Right lobe of liver (tissue), 6 donors: ENCODE measurements around the gene RNPS1. TPM values are rescaled to one million over a fixed set of nuclear protein-coding genes. Genes with fewer than 3 reads are reported as not detected.

Experiments used
- ATAC-seq, 4 donors: fragments of 200-7000 bp; cut with Tn5 transposase; one replicate each; pipeline ENCODE4 v1.9.1; 2020; ENCODE audit warnings: mild to moderate bottlenecking in 4 of 4, moderate library complexity in 4 of 4
- DNase-seq, 3 donors: peaks; one replicate each; pipeline ENCODE4 v3.0.0-alpha.2; 2020
- H3K27ac ChIP-seq, 3 donors: fragments of 200-600 bp; one replicate each; pipeline ENCODE4 v1.8.0; 2022
- H3K27me3 ChIP-seq, 2 donors: fragments of 200-600 bp; one replicate each; pipeline ENCODE4 v1.8.0; 2022
- H3K36me3 ChIP-seq, 4 donors: fragments of 200-600 bp; sonication (generic) in 1 of 4; one replicate each; pipeline versions ENCODE4 v1.5.1 to v1.8.0; 2017 to 2022; ENCODE audit warnings: control low read depth in 1 of 4
- H3K4me1 ChIP-seq, 4 donors: fragments of 200-600 bp; sonication (generic) in 1 of 4; one replicate each; pipeline versions ENCODE4 v1.5.1 to v1.8.0; 2017 to 2022; ENCODE audit warnings: control low read depth in 1 of 4
- H3K4me3 ChIP-seq, 3 donors: fragments of 200-600 bp; one replicate each; pipeline ENCODE4 v1.8.0; 2022
- H3K9me3 ChIP-seq, 4 donors: fragments of 200-600 bp; sonication (generic) in 1 of 4; one replicate each; pipeline versions ENCODE4 v1.5.1 to v1.8.0; 2017 to 2022; ENCODE audit warnings: control low read depth in 1 of 4
- CTCF ChIP-seq, 4 donors: fragments of 200-600 bp in 3 of 4; fragments of 450-650 bp in 1 of 4; IDR thresholded peaks; one replicate each; pipeline versions ENCODE4 v1.5.1 to v1.8.0; 2016 to 2022; ENCODE audit warnings: antibody characterized with exemption in 4 of 4, mild to moderate bottlenecking in 2 of 4
- POLR2A ChIP-seq: fragments of 450-650 bp; IDR thresholded peaks from one replicate; pipeline ENCODE4 v1.6.1; 2017; ENCODE audit warnings: antibody characterized with exemption, mild to moderate bottlenecking
- WGBS: methylation state at CpG from one replicate; pipeline ENCODE4 v1.1.6; 2018; ENCODE audit warnings: low coverage, low lambda C conversion rate; ENCODE audit not compliant: insufficient coverage; ENCODE audit errors: missing lambda C conversion rate; 5-methylcytosine and 5-hydroxymethylcytosine counted together
- intact Hi-C, 2 donors: fragments of 100-400 bp; cut with DNase I; formaldehyde crosslinking; loops; one replicate each; pipeline versions ENCODE4 v1.11.2 to v1.14.1; 2022
- microRNA counts: library from miRNA; unstranded; fragments of <30 nt; microRNA quantifications from one replicate; lab custom pipeline; 2016
- microRNA-seq, 2 donors: library from miRNA; unstranded; fragments of <30 nt; microRNA quantifications; one replicate each; pipeline ENCODE4, GENCODE V29; 2019 to 2020
- small RNA-seq, 2 experiments: library from RNA; depleted of rRNA; stranded (forward); fragments of <200 nt; gene quantifications; one replicate each; pipeline ENCODE3, GENCODE V24; 2016
- total RNA-seq, 6 experiments: library from RNA; depleted of rRNA in 2 of 6; stranded (reverse); fragments of >200 nt in 2 of 6; fragmentation: NEBNext Ultra II Directional in 3 of 6; extraction: Animal tissue kit (Norgen Biotek cat#: 25700) in 3 of 6; gene quantifications; one replicate each; pipeline versions ENCODE4 v1.1.0 to v1.2.4, GENCODE V29; 2016 to 2023
- donor health status: DM: no; HTN: yes; CAD: no.
- donor health status: DM: no; HTN: no; CAD: no.
- donor health status: DM: no; HTN: no; CAD: no.
- donor health status: DM: no; HTN: yes; CAD: no.
- donor health status: DM: no; HTN: yes; CAD: no.

The RNPS1 gene
- total RNA-seq, 6 experiments from 2014 or later = 29.0 to 61.9 (median 38.9) TPM

GRCh38 chr16:2205967-2206313, 62.0 kb downstream of the RNPS1 start:
- no CpG with 5 or more reads among the region's 16 CpGs for WGBS
- H3K4me3 ChIP-seq = peak overlapping the region; percentile 74 to 99 (median 98)
- TF ChIP-seq POLR2A = no peak
- TF ChIP-seq CTCF (IDR thresholded peaks at IDR 0.05) = no peak
- H3K9me3 ChIP-seq = no peaks in the 10 kb centered on the region
- ATAC-seq (peak in 3 of 4 donors; percentile 9 to 32 (median 11)), DNase-seq (peak in 1 of 3 donors; percentile 50)
- intact Hi-C loops = no loop called here
- H3K27me3 ChIP-seq = no peaks in the 10 kb centered on the region
- H3K4me1 ChIP-seq = peaks cover 0 to 18% (median 6%) of the 10 kb centered on the region in 4 donors
- peak overlapping the region; percentile 89 to 99 (median 97) for H3K27ac ChIP-seq
- peaks cover 0 to 19% (median 7%) of the 10 kb centered on the region in 4 donors for H3K36me3 ChIP-seq

- H3K27me3 ChIP-seq = no peaks in the 10 kb centered on the region
- peak within 1 kb of the TSS; percentile 89 to 99 (median 97) for H3K27ac ChIP-seq
- peaks cover 0 to 18% (median 6%) of the 10 kb centered on the region in 4 donors for H3K4me1 ChIP-seq
- no peaks in the 10 kb centered on the region for H3K9me3 ChIP-seq
- DNase-seq (peak; percentile 89 to 90 (median 90)), ATAC-seq (peak; percentile 89 to 97 (median 91))
- 0% methylated on average over 19 of the region's 93 CpGs for WGBS
- intact Hi-C loops = no loop called here
- peak in 3 of 4 donors; percentile 12 to 31 (median 13) for TF ChIP-seq CTCF (IDR thresholded peaks at IDR 0.05)
- TF ChIP-seq POLR2A = peak; percentile 64
- peaks cover 0 to 19% (median 7%) of the 10 kb centered on the region in 4 donors for H3K36me3 ChIP-seq
- peak within 1 kb of the TSS; percentile 74 to 99 (median 98) for H3K4me3 ChIP-seq
These were observed 62.6 kb downstream of the RNPS1 start, which contains the start of gene MLST8 for GRCh38 chr16:2205104-2205966. MLST8 (plus strand) TSS chr16:2205454; CDS start chr16:2206086, 632 bp downstream.

GRCh38 chr16:2204416-2205103, 63.4 kb downstream of the RNPS1 start:
- no peak for TF ChIP-seq CTCF (IDR thresholded peaks at IDR 0.05)
- no peak for TF ChIP-seq POLR2A
- Histone ChIP-seq H3K27ac (peak overlapping the region; percentile 89 to 99 (median 97)), H3K4me3 (peak overlapping the region; percentile 74 to 99 (median 98)), H3K9me3 (no peaks in the 10 kb centered on the region), H3K4me1 (peaks cover 0 to 18% (median 6%) of the 10 kb centered on the region in 4 donors), H3K27me3 (no peaks in the 10 kb centered on the region), H3K36me3 (peaks cover 0 to 19% (median 7%) of the 10 kb centered on the region in 4 donors)
- 86% methylated on average over 9 of the region's 13 CpGs for WGBS
- ATAC-seq (no peak), DNase-seq (no peak)
- intact Hi-C loops = no loop called here

MicroRNAs within 50 kb of the gene (microRNA counts, 767-probe panel; counts per million panel counts)
- microRNA hsa-miR-940 (lab: Ali Mortazavi, UCI) = 237 counts per million

Small RNA genes lying within 50 kb of the gene (microRNA-seq; reads per million reads assigned to microRNA genes)
- gene MIR3677 (0 reads per million in 2 donors), gene MIR4717 (0 reads per million in 2 donors)

Small RNA genes lying within 50 kb of the gene (small RNA-seq; reads per million reads assigned to genes)
- gene MIR3677 (0 reads per million in 2 experiments), gene MIR4717 (0 reads per million in 2 experiments)

Other genes starting within 250 kb of the RNPS1 start
- 10 to 100 TPM in 2 of 6 experiments, 1 to 10 TPM in 4; 2.7 to 12.3 (median 8.2) TPM for gene NPW, start 248.3 kb downstream of the RNPS1 start, total RNA-seq
- 100 to 1,000 TPM; 129 to 284 (median 186) TPM for gene NHERF2, start 241.2 kb downstream of the RNPS1 start, total RNA-seq
- 100 to 1,000 TPM in 1 of 6 experiments, 10 to 100 TPM in 5; 12.0 to 127 (median 42.6) TPM for gene NTHL1, start 220.3 kb downstream of the RNPS1 start, total RNA-seq
- gene TSC2, start 220.1 kb downstream of the RNPS1 start, total RNA-seq = 100 to 1,000 TPM in 1 of 6 experiments, 10 to 100 TPM in 5; 25.7 to 124 (median 59.4) TPM
- gene PKD1, start 132.2 kb downstream of the RNPS1 start, total RNA-seq = 10 to 100 TPM; 28.5 to 58.2 (median 42.8) TPM
- 10 to 100 TPM in 3 of 6 experiments, 1 to 10 TPM in 3; 3.8 to 14.6 (median 8.7) TPM for gene RAB26, start 119.5 kb downstream of the RNPS1 start, total RNA-seq
- gene TRAF7, start 112.3 kb downstream of the RNPS1 start, total RNA-seq = 10 to 100 TPM; 40.9 to 56.2 (median 46.2) TPM
- gene CASKIN1, start 71.5 kb downstream of the RNPS1 start, total RNA-seq = not detected
- gene MLST8, start 62.7 kb downstream of the RNPS1 start, total RNA-seq = 10 to 100 TPM; 13.1 to 51.0 (median 17.5) TPM
- gene BRICD5, start 57.3 kb downstream of the RNPS1 start, total RNA-seq = 1 to 10 TPM in 4 of 6 experiments, under 1 TPM in 2; 0.74 to 3.7 (median 2.0) TPM
- gene PGP, start 53.3 kb downstream of the RNPS1 start, total RNA-seq = 10 to 100 TPM in 1 of 6 experiments, 1 to 10 TPM in 5; 3.8 to 14.2 (median 6.9) TPM
- gene E4F1, start 44.5 kb downstream of the RNPS1 start, total RNA-seq = 10 to 100 TPM in 4 of 6 experiments, 1 to 10 TPM in 2; 8.9 to 11.3 (median 10.4) TPM
- gene DNASE1L2, start 31.7 kb downstream of the RNPS1 start, total RNA-seq = 1 to 10 TPM in 1 of 6 experiments, under 1 TPM in 4, not detected in 1; 0.31 to 1.1 (median 0.40) TPM
- 100 to 1,000 TPM in 2 of 6 experiments, 10 to 100 TPM in 4; 68.1 to 150 (median 85.5) TPM for gene ECI1, start 16.5 kb downstream of the RNPS1 start, total RNA-seq
- gene ABCA3, start 72.6 kb upstream of the RNPS1 start, total RNA-seq = 1 to 10 TPM; 1.2 to 2.9 (median 2.1) TPM
- gene CCNF, start 161.3 kb upstream of the RNPS1 start, total RNA-seq = 1 to 10 TPM; 1.3 to 2.7 (median 1.7) TPM
- gene TEDC2, start 192.0 kb upstream of the RNPS1 start, total RNA-seq = 1 to 10 TPM in 3 of 6 experiments, under 1 TPM in 3; 0.35 to 2.8 (median 0.87) TPM
- gene NTN3, start 203.2 kb upstream of the RNPS1 start, total RNA-seq = 1 to 10 TPM in 4 of 6 experiments, under 1 TPM in 2; 0.39 to 2.1 (median 1.2) TPM
- gene TBC1D24, start 207.0 kb upstream of the RNPS1 start, total RNA-seq = 10 to 100 TPM; 14.9 to 22.7 (median 17.5) TPM
- 100 to 1,000 TPM in 1 of 6 experiments, 10 to 100 TPM in 5; 71.5 to 100 (median 79.4) TPM for gene ATP6V0C, start 245.8 kb upstream of the RNPS1 start, total RNA-seq